Measurements from ENCODE around the gene IL17RB. TPM values are rescaled to one million over a fixed set of nuclear protein-coding genes. Genes with fewer than 3 reads are reported as not detected.

The IL17RB gene
- total and polyA plus RNA-seq, 2 donors (not counting 1 experiment from before 2014, with no cell fraction given): 0.07 to 0.32 TPM

DNA sequence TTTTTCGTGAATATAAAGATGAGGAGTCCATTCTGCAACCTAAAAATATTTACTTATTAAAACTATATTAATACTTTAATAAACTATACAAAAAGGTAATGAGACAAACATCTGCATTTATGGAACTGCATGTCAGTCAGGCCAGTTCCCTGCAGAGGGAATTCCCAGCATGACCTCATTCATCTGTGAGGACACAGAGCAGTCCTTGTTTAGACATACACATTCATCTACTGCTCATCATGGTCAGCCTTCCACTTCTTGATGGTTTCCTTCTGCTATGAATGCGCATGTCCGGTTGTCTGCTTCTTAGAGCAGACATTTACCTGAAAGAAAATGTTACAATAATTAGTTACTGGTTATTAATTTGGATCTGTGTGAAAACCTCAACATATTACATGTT, 38.9 kb downstream of the IL17RB start:
- TF ChIP-seq EZH2 (IDR thresholded peaks at IDR 0.05; ENCODE audit: borderline replicate concordance, insufficient read depth, low read depth, low read length, poor library complexity, severe bottlenecking): no peak
- TF ChIP-seq, protein P1, sequence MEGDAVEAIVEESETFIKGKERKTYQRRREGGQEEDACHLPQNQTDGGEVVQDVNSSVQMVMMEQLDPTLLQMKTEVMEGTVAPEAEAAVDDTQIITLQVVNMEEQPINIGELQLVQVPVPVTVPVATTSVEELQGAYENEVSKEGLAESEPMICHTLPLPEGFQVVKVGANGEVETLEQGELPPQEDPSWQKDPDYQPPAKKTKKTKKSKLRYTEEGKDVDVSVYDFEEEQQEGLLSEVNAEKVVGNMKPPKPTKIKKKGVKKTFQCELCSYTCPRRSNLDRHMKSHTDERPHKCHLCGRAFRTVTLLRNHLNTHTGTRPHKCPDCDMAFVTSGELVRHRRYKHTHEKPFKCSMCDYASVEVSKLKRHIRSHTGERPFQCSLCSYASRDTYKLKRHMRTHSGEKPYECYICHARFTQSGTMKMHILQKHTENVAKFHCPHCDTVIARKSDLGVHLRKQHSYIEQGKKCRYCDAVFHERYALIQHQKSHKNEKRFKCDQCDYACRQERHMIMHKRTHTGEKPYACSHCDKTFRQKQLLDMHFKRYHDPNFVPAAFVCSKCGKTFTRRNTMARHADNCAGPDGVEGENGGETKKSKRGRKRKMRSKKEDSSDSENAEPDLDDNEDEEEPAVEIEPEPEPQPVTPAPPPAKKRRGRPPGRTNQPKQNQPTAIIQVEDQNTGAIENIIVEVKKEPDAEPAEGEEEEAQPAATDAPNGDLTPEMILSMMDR (IDR thresholded peaks at IDR 0.05): no peak
- peaks cover 38% of the 10 kb centered on the region for H3K4me1 Mint-ChIP-seq
- intact Hi-C loops (cut with micrococcal nuclease): no loop called here
- H3K36me3 ChIP-seq (replicated peaks in 1 of 2; ENCODE audit: control extremely low read depth in 1 of 2, control insufficient read depth in 1 of 2, extremely low read depth in 1 of 2, insufficient read depth in 2 of 2, low read length in 1 of 2): peaks cover 3 to 39% of the 10 kb centered on the region in 2 experiments
- no CpG with 5 or more reads among the region's 3 CpGs for WGBS (ENCODE audit: insufficient coverage)
- H3K9me3 Mint-ChIP-seq (ENCODE audit: insufficient read depth): no peaks in the 10 kb centered on the region
- peaks cover 45% of the 10 kb centered on the region for H3K79me2 ChIP-seq (ENCODE audit: control insufficient read depth, insufficient read depth, low read length)
- H4K20me1 ChIP-seq (ENCODE audit: control insufficient read depth, insufficient read depth, low read length, poor library complexity, severe bottlenecking): no peaks in the 10 kb centered on the region
- ChIA-PET CTCF (no interaction called here), POLR2A (no interaction called here)
- H3K4me3 ChIP-seq (ENCODE audit: control extremely low read depth in 1 of 5, extremely low read depth in 1 of 5, insufficient read depth in 1 of 5, low read depth in 2 of 5, low read length in 4 of 5): no peak overlapping the region
- no peaks in the 10 kb centered on the region for H3K9me3 ChIP-seq (ENCODE audit: control extremely low read depth in 1 of 3, control insufficient read depth in 2 of 3, insufficient read depth in 1 of 3, low read length in 2 of 3)
- ATAC-seq (ENCODE audit: low read depth) (no peak), DNase-seq (no peak)
- no peak overlapping the region for H3K4me2 ChIP-seq (replicated peaks; ENCODE audit: low read depth, low read length, poor library complexity, severe bottlenecking)
- H3K4me3 Mint-ChIP-seq: no peak overlapping the region
- no peak overlapping the region for H3K27ac ChIP-seq (ENCODE audit: low read length in 2 of 2)
- no peak overlapping the region for H3K9ac ChIP-seq (ENCODE audit: low read length)
- H3K27ac Mint-ChIP-seq: no peak overlapping the region
- H3K4me1 ChIP-seq (ENCODE audit: control insufficient read depth in 2 of 2, insufficient read depth in 2 of 2, low read length in 2 of 2): peaks cover 21 to 22% of the 10 kb centered on the region in 2 donors
- no peaks in the 10 kb centered on the region for H3K27me3 ChIP-seq (replicated peaks in 1 of 4; ENCODE audit: control extremely low read depth in 1 of 4, control insufficient read depth in 3 of 4, insufficient read depth in 4 of 4, low read length in 3 of 4)
- no peaks in the 10 kb centered on the region for H3K27me3 Mint-ChIP-seq
- no peak overlapping the region for H2AFZ ChIP-seq (ENCODE audit: insufficient read depth, low read depth, low read length, poor library complexity, severe bottlenecking)

DNA sequence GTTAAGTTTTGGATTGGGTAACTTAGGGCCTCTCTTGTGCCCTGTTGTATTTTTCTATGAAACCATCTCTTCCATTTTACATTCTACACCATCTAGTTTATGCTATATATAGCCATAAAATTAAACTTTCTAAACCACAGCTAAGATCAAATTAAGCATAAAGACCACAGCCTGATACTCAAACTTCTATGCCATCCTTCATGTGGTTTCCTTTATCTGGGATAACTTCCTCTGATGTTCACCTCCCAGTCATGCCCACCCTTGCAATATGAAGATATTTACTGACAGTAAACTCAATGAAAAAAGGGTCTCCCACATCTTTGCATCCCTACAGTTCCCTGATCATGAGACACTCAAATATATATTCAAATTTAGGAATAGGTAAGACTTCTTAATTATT, 41.1 kb downstream of the IL17RB start:
- H3K4me2 ChIP-seq (replicated peaks; ENCODE audit: low read depth, low read length, poor library complexity, severe bottlenecking): no peak overlapping the region
- H3K27ac Mint-ChIP-seq: no peak overlapping the region
- DNase-seq (no peak), ATAC-seq (ENCODE audit: low read depth) (no peak)
- no peak overlapping the region for H3K4me3 Mint-ChIP-seq
- no peak overlapping the region for H2AFZ ChIP-seq (ENCODE audit: insufficient read depth, low read depth, low read length, poor library complexity, severe bottlenecking)
- no peaks in the 10 kb centered on the region for H3K27me3 Mint-ChIP-seq
- no peaks in the 10 kb centered on the region for H3K27me3 ChIP-seq (replicated peaks in 1 of 4; ENCODE audit: control extremely low read depth in 1 of 4, control insufficient read depth in 3 of 4, insufficient read depth in 4 of 4, low read length in 3 of 4)
- no peak overlapping the region for H3K9ac ChIP-seq (ENCODE audit: low read length)
- H3K79me2 ChIP-seq (ENCODE audit: control insufficient read depth, insufficient read depth, low read length): peaks cover 43% of the 10 kb centered on the region
- H3K9me3 ChIP-seq (ENCODE audit: control extremely low read depth in 1 of 3, control insufficient read depth in 2 of 3, insufficient read depth in 1 of 3, low read length in 2 of 3): no peaks in the 10 kb centered on the region
- H3K4me1 ChIP-seq (ENCODE audit: control insufficient read depth in 2 of 2, insufficient read depth in 2 of 2, low read length in 2 of 2): peaks cover 20 to 23% of the 10 kb centered on the region in 2 donors
- no peak overlapping the region for H3K4me3 ChIP-seq (ENCODE audit: control extremely low read depth in 1 of 5, extremely low read depth in 1 of 5, insufficient read depth in 1 of 5, low read depth in 2 of 5, low read length in 4 of 5)
- intact Hi-C loops (cut with micrococcal nuclease): no loop called here
- ChIA-PET POLR2A (no interaction called here), CTCF (no interaction called here)
- peaks cover 3 to 39% of the 10 kb centered on the region in 2 experiments for H3K36me3 ChIP-seq (replicated peaks in 1 of 2; ENCODE audit: control extremely low read depth in 1 of 2, control insufficient read depth in 1 of 2, extremely low read depth in 1 of 2, insufficient read depth in 2 of 2, low read length in 1 of 2)
- H3K9me3 Mint-ChIP-seq (ENCODE audit: insufficient read depth): no peaks in the 10 kb centered on the region
- no peaks in the 10 kb centered on the region for H4K20me1 ChIP-seq (ENCODE audit: control insufficient read depth, insufficient read depth, low read length, poor library complexity, severe bottlenecking)
- peaks cover 35% of the 10 kb centered on the region for H3K4me1 Mint-ChIP-seq
- no peak for TF ChIP-seq EZH2 (IDR thresholded peaks at IDR 0.05; ENCODE audit: borderline replicate concordance, insufficient read depth, low read depth, low read length, poor library complexity, severe bottlenecking)
- TF ChIP-seq, protein P1 (IDR thresholded peaks at IDR 0.05): no peak
- H3K27ac ChIP-seq (ENCODE audit: low read length in 2 of 2): no peak overlapping the region

Data from B cell (primary cell).